HEK293T (cell line): Measurements from ENCODE around the gene BSN.

ENCODE experiments used
- ARNT ChIP-seq: fragments of 450-650 bp; IDR thresholded peaks from 2 replicates; pipeline ENCODE4 v1.6.1; 2017; ENCODE audit warnings: mild to moderate bottlenecking
- BHLHE40 ChIP-seq: fragments of 450-650 bp; IDR thresholded peaks from 2 replicates; pipeline ENCODE4 v1.6.1; 2016; ENCODE audit warnings: mild to moderate bottlenecking, moderate library complexity, borderline replicate concordance
- FOXK2 ChIP-seq: fragments of 450-650 bp; IDR thresholded peaks from 2 replicates; pipeline ENCODE4 v1.6.1; 2016; ENCODE audit warnings: mild to moderate bottlenecking
- HDGF ChIP-seq: fragments of 450-650 bp; IDR thresholded peaks from 2 replicates; pipeline ENCODE4 v1.6.1; 2017; ENCODE audit warnings: antibody characterized with exemption, borderline replicate concordance
- SP1 ChIP-seq: fragments of 450-650 bp; IDR thresholded peaks from 2 replicates; pipeline ENCODE4 v1.6.1; 2017
- TARDBP ChIP-seq: fragments of 450-650 bp; IDR thresholded peaks from 2 replicates; pipeline ENCODE4 v1.6.1; 2016

GRCh38 chr3:49700014-49700413, 145.7 kb downstream of the BSN start:
- no peak for TF ChIP-seq FOXK2
- no peak for TF ChIP-seq SP1
- TF ChIP-seq HDGF, result no peak
- no peak for TF ChIP-seq TARDBP
- no peak for TF ChIP-seq BHLHE40
- no peak for TF ChIP-seq ARNT
